Left lung (tissue), 10 donors: Measurements from ENCODE around the gene ZNF407. TPM values are rescaled to one million over a fixed set of nuclear protein-coding genes. Genes with fewer than 3 reads are reported as not detected.

ENCODE experiments used
- ATAC-seq: fragments of 200-7000 bp; cut with Tn5 transposase; one replicate; pipeline ENCODE4 v1.9.1; 2020; ENCODE audit warnings: moderate library complexity
- DNase-seq, 4 donors: peaks; one replicate each; pipeline ENCODE4 v3.0.0-alpha.2; 2013 to 2020
- H3K27ac ChIP-seq, 2 donors: fragments of 200-600 bp; sonication (generic) in 1 of 2; one replicate each; pipeline versions ENCODE4 v1.5.0 to v1.8.0; 2020 to 2021
- H3K27me3 ChIP-seq, 2 donors: fragments of 200-600 bp; sonication (generic) in 1 of 2; one replicate each; pipeline versions ENCODE4 v1.5.0 to v1.8.0; 2020 to 2021
- H3K36me3 ChIP-seq, 2 donors: fragments of 200-600 bp; sonication (generic) in 1 of 2; one replicate each; pipeline versions ENCODE4 v1.5.0 to v1.8.0; 2020 to 2021
- H3K4me1 ChIP-seq, 2 donors: fragments of 200-600 bp; one replicate each; pipeline ENCODE4 v1.8.0; 2021
- H3K4me3 ChIP-seq, 2 donors: fragments of 200-600 bp; sonication (generic) in 1 of 2; one replicate each; pipeline versions ENCODE4 v1.5.0 to v1.8.0; 2020 to 2021; ENCODE audit warnings: mild to moderate bottlenecking in 1 of 2
- H3K9me3 ChIP-seq, 2 donors: fragments of 200-600 bp; sonication (generic) in 1 of 2; one replicate each; pipeline versions ENCODE4 v1.5.0 to v1.8.0; 2020 to 2021
- CTCF ChIP-seq, 2 donors: fragments of 200-600 bp; sonication (generic) in 1 of 2; IDR thresholded peaks; one replicate each; pipeline versions ENCODE4 v1.5.0 to v1.8.0; 2021; ENCODE audit warnings: antibody characterized with exemption in 2 of 2
- intact Hi-C, 2 donors: fragments of 100-400 bp; cut with DNase I; formaldehyde crosslinking; loops; one replicate each; pipeline versions ENCODE4 v1.11.2 to v1.14.2; 2022
- polyA plus RNA-seq, 6 donors: library from polyadenylated mRNA; unstranded; fragments of 120-200 nt; gene quantifications; one replicate each; pipeline ENCODE4 v1.2.1, GENCODE V29; 2013; ENCODE audit not compliant: insufficient read length in 6 of 6
- total RNA-seq, 2 donors: library from RNA; stranded (reverse); fragmentation: NEBNext Ultra II Directional; extraction: Animal tissue kit (Norgen Biotek cat#: 25700); gene quantifications; one replicate each; pipeline ENCODE4 v1.2.1, GENCODE V29; 2021
- donor health status: DM: no; HTN: yes; CAD: no.
- donor health status: DM: no; HTN: no; CAD: no.

ZNF407 gene
- total and polyA plus RNA-seq, 8 donors: 10.3 to 16.7 (median 11.3) TPM

DNA sequence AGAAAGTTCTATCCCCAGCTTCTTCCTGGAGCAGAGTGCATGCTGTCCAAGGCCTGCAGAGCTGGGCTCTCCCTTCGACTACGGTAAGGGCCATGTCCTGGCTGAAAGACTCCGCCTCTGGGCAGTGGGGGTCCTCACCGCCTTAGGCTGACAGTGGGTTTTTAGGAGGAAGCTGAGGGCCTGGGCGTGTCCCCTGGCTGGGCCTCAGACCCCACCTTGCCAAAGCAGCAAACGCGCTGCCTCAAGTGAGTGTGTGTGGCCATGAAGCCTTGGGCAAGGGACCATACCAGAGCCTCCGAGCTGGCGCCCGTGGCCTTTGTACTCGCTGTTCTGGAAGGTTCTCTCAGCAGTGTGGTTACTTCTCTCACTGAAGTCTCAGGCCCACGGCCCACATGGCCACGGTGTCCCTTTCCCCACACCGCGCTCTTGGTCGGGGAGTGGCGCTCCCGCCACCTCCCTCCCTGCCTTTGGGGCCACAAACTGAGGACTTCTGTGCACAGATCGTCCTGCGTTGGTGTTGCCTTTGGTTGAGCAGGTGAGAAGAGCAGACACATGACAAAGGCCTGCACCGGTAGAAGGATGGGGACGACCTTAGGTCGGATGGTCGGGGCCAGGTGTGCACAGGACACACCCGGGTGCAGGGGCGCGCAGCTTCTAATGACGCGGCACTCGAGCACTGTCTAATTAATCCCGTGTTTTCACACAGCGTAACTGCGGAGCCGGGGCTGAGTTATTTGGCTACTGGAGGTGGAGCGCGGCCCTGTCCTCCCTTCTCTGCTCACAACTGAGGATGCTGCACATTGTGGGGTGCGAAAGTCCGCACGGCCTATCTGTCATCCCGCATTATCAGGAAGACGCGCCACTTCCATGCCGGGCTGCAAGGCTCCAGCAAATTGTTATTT, 489.7 kb downstream of the ZNF407 start:
- DNase-seq (peak in 1 of 4 donors; percentile 17), ATAC-seq (no peak)
- Histone ChIP-seq H3K4me1 (no peaks in the 10 kb centered on the region), H3K36me3 (no peaks in the 10 kb centered on the region), H3K27me3 (no peaks in the 10 kb centered on the region), H3K9me3 (no peaks in the 10 kb centered on the region), H3K27ac (no peak overlapping the region), H3K4me3 (no peak overlapping the region)
- TF ChIP-seq CTCF (IDR thresholded peaks at IDR 0.05): no peak
- intact Hi-C loops: no loop called here

GRCh38 chr18:75088021-75088506, 490.4 kb downstream of the ZNF407 start:
- Histone ChIP-seq H3K4me1 (no peaks in the 10 kb centered on the region), H3K27ac (no peak overlapping the region), H3K27me3 (no peaks in the 10 kb centered on the region), H3K9me3 (no peaks in the 10 kb centered on the region), H3K4me3 (no peak overlapping the region), H3K36me3 (no peaks in the 10 kb centered on the region)
- TF ChIP-seq CTCF (IDR thresholded peaks at IDR 0.05): no peak
- DNase-seq (peak in 1 of 4 donors; percentile 47), ATAC-seq (no peak)
- intact Hi-C loops: no loop called here

DNA sequence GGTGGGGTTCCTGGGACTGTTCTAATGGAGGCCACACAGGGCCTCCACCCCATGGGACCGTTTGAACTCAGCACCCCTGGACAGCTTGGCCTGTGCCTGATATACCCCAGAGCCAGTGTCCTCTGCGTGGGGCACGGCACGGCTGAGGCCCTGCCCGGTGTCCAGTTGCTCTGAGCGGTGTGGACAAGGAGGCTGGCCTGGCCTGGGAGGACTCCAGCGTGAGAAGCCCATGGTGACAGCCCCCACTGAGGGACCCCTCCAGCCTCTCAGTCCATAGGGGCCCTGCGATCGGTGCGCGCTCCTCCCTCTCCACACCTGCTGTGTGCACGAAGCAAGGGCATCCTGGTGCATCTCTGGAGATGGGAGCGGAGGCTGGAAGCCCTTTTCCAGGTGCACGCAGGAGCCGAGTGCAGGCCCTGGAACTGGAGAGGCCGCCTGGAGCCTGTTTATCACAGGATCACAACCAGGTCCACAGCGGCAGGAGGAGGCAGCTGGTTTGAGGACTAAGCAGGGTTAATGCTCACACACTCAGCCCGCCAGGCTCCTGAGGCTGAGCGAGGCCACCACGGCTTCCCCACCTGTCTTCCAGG, 491.0 kb downstream of the ZNF407 start:
- intact Hi-C loops: no loop called here
- Histone ChIP-seq H3K27ac (no peak overlapping the region), H3K9me3 (no peaks in the 10 kb centered on the region), H3K36me3 (no peaks in the 10 kb centered on the region), H3K4me3 (no peak overlapping the region), H3K27me3 (no peaks in the 10 kb centered on the region), H3K4me1 (no peaks in the 10 kb centered on the region)
- no peak for TF ChIP-seq CTCF (IDR thresholded peaks at IDR 0.05)
- DNase-seq (peak in 2 of 4 donors; percentile 19 to 69), ATAC-seq (no peak)

DNA sequence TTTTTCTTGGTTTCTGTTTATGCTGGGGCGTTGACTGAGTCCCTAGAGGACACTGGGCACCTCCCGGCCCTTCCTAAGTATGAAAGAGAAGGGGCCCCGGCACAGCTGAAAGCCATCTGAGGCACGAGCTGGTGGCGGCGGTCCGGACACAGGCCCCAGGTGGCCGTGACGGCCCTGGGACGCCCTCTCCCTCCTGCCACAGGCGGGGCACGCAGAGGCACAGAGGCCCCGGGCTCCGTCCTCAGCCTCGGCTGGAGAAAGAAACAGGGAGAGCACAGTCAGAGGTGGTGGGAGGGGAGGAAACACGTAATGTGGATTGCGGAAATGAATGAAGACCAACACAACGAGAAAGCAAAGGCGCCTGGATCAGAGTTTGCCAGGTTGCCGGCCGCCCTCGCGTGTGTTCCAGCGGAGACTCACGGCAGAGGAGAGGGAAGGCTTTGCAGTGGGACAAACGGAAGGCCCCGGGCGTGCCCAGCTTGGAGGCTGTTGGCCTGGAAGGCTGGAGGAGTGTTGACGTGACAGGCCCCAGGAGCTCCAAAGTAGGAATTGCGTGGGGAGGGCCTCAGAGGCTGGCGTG, 492.2 kb downstream of the ZNF407 start:
- H3K27me3 ChIP-seq: no peaks in the 10 kb centered on the region
- DNase-seq (peak in 2 of 4 donors; percentile 29 to 66), ATAC-seq (no peak)
- intact Hi-C loops: no loop called here
- no peak overlapping the region for H3K4me3 ChIP-seq
- H3K4me1 ChIP-seq: no peaks in the 10 kb centered on the region
- H3K27ac ChIP-seq: no peak overlapping the region
- TF ChIP-seq CTCF (IDR thresholded peaks at IDR 0.05): no peak
- H3K9me3 ChIP-seq: no peaks in the 10 kb centered on the region
- no peaks in the 10 kb centered on the region for H3K36me3 ChIP-seq

- no peaks in the 10 kb centered on the region for H3K9me3 ChIP-seq
- H3K27me3 ChIP-seq: no peaks in the 10 kb centered on the region
- H3K4me3 ChIP-seq: no peak overlapping the region
- no peaks in the 10 kb centered on the region for H3K36me3 ChIP-seq
- no peak for TF ChIP-seq CTCF (IDR thresholded peaks at IDR 0.05)
- H3K4me1 ChIP-seq: no peaks in the 10 kb centered on the region
- ATAC-seq (no peak), DNase-seq (peak in 2 of 4 donors; percentile 18 to 76)
- intact Hi-C loops: no loop called here
- H3K27ac ChIP-seq: no peak overlapping the region
Observed at GRCh38 chr18:75090336-75090735, 492.7 kb downstream of the ZNF407 start.
